Glutamatergic neuron (in vitro differentiated cells): Measurements from ENCODE around the gene NAGK. TPM values are rescaled to one million over a fixed set of nuclear protein-coding genes. Genes with fewer than 3 reads are reported as not detected.

Source experiments
- DNase-seq: peaks from one replicate; pipeline ENCODE4 v3.0.0; 2022
- H3K27ac Mint-ChIP-seq: one replicate; pipeline ENCODE4 v1.8.0; 2020; ENCODE audit warnings: mild to moderate bottlenecking, mixed read lengths, inconsistent platforms; ENCODE audit not compliant: unreplicated experiment
- H3K27me3 Mint-ChIP-seq: one replicate; pipeline ENCODE4 v1.8.0; 2020; ENCODE audit warnings: mild to moderate bottlenecking, moderate library complexity, mixed read lengths, inconsistent platforms; ENCODE audit not compliant: unreplicated experiment
- H3K36me3 Mint-ChIP-seq: one replicate; pipeline ENCODE4 v1.8.0; 2020; ENCODE audit warnings: mild to moderate bottlenecking, mixed read lengths, inconsistent platforms; ENCODE audit not compliant: unreplicated experiment
- H3K4me1 Mint-ChIP-seq: one replicate; pipeline ENCODE4 v1.8.0; 2020; ENCODE audit warnings: mild to moderate bottlenecking, low read depth, mixed read lengths, inconsistent platforms; ENCODE audit not compliant: unreplicated experiment
- H3K4me3 Mint-ChIP-seq: one replicate; pipeline ENCODE4 v1.8.0; 2020; ENCODE audit warnings: mild to moderate bottlenecking, mixed read lengths, inconsistent platforms; ENCODE audit not compliant: unreplicated experiment
- H3K9me3 Mint-ChIP-seq: one replicate; pipeline ENCODE4 v1.8.0; 2020; ENCODE audit warnings: mild to moderate bottlenecking, moderate library complexity, mixed read lengths, inconsistent platforms; ENCODE audit not compliant: unreplicated experiment
- CTCF ChIP-seq: fragments of 200-600 bp; sonication (generic); IDR thresholded peaks from one replicate; pipeline ENCODE4 v1.5.0; 2021; ENCODE audit not compliant: partially characterized antibody, unreplicated experiment
- total RNA-seq: library from RNA; stranded (reverse); fragmentation: NEBNext Ultra II Directional; extraction: Animal tissue kit (Norgen Biotek cat#: 25700); gene quantifications from one replicate; pipeline ENCODE4 v1.2.1, GENCODE V29; 2021; ENCODE audit not compliant: unreplicated experiment

Gene NAGK
- total RNA-seq, 1 donor from 2014 or later, result 188 TPM

GRCh38 chr2:71071681-71072398 is 3.4 kb downstream of the NAGK start:
- H3K27me3 Mint-ChIP-seq, result peaks cover 13% of the 10 kb centered on the region
- H3K4me1 Mint-ChIP-seq, result peaks cover 18% of the 10 kb centered on the region
- DNase-seq, result no peak
- no peak overlapping the region for H3K27ac Mint-ChIP-seq
- no peak overlapping the region for H3K4me3 Mint-ChIP-seq
- H3K36me3 Mint-ChIP-seq, result peaks cover 7% of the 10 kb centered on the region
- H3K9me3 Mint-ChIP-seq, result peaks cover 18% of the 10 kb centered on the region
- no peak for TF ChIP-seq CTCF

- TF ChIP-seq CTCF, result no peak
- Mint-ChIP-seq H3K27ac (no peak overlapping the region), H3K27me3 (peaks cover 13% of the 10 kb centered on the region), H3K36me3 (peaks cover 11% of the 10 kb centered on the region), H3K9me3 (peaks cover 18% of the 10 kb centered on the region), H3K4me3 (no peak overlapping the region), H3K4me1 (peaks cover 18% of the 10 kb centered on the region)
- no peak for DNase-seq
Observed at GRCh38 chr2:71072492-71072891, 4.0 kb downstream of the NAGK start.

- peaks cover 18% of the 10 kb centered on the region for H3K4me1 Mint-ChIP-seq
- no peak for TF ChIP-seq CTCF
- H3K4me3 Mint-ChIP-seq, result no peak overlapping the region
- DNase-seq, result no peak
- H3K27ac Mint-ChIP-seq, result no peak overlapping the region
- H3K27me3 Mint-ChIP-seq, result peaks cover 7% of the 10 kb centered on the region
- peaks cover 11% of the 10 kb centered on the region for H3K36me3 Mint-ChIP-seq
- peaks cover 10% of the 10 kb centered on the region for H3K9me3 Mint-ChIP-seq
Observed at GRCh38 chr2:71073475-71073874, 5.0 kb downstream of the NAGK start.

GRCh38 chr2:71074893-71075395 is 6.5 kb downstream of the NAGK start:
- DNase-seq, result no peak
- Mint-ChIP-seq H3K9me3 (peaks cover 2% of the 10 kb centered on the region), H3K36me3 (peaks cover 11% of the 10 kb centered on the region), H3K27me3 (peaks cover 4% of the 10 kb centered on the region), H3K4me1 (peaks cover 9% of the 10 kb centered on the region), H3K4me3 (no peak overlapping the region), H3K27ac (no peak overlapping the region)
- no peak for TF ChIP-seq CTCF

GRCh38 chr2:71078624-71079023 is 10.2 kb downstream of the NAGK start:
- H3K9me3 Mint-ChIP-seq, result peaks cover 2% of the 10 kb centered on the region
- H3K27ac Mint-ChIP-seq, result no peak overlapping the region
- no peak overlapping the region for H3K4me3 Mint-ChIP-seq
- TF ChIP-seq CTCF, result no peak
- H3K27me3 Mint-ChIP-seq, result peaks cover 4% of the 10 kb centered on the region
- H3K4me1 Mint-ChIP-seq, result no peaks in the 10 kb centered on the region
- peaks cover 8% of the 10 kb centered on the region for H3K36me3 Mint-ChIP-seq
- DNase-seq, result no peak
